ENCODE results near the gene COL5A1.

The COL5A1 gene

GRCh38 chr9:134748591-134748990 lies 107.0 kb downstream of the COL5A1 start:
- no peak for DNase-seq

GRCh38 chr9:134750450-134751155 lies 109.0 kb downstream of the COL5A1 start:
- DNase-seq = no peak

- DNase-seq = no peak
Observed at GRCh38 chr9:134751622-134752021, 110.0 kb downstream of the COL5A1 start.

- DNase-seq = no peak
Observed at GRCh38 chr9:134752471-134753168, 111.0 kb downstream of the COL5A1 start.

- DNase-seq = no peak
Observed at GRCh38 chr9:134753191-134753590, 111.6 kb downstream of the COL5A1 start.

- no peak for DNase-seq
Observed at GRCh38 chr9:134755221-134755907, 113.8 kb downstream of the COL5A1 start.

- DNase-seq = no peak
Observed at GRCh38 chr9:134756098-134756497, 114.5 kb downstream of the COL5A1 start.

- no peak for DNase-seq
Observed at GRCh38 chr9:134757216-134757975, 115.8 kb downstream of the COL5A1 start.

- no peak for DNase-seq
Observed at GRCh38 chr9:134758949-134759607, 117.5 kb downstream of the COL5A1 start.

GRCh38 chr9:134759913-134760312 lies 118.3 kb downstream of the COL5A1 start:
- no peak for DNase-seq

GRCh38 chr9:134760750-134761420 lies 119.3 kb downstream of the COL5A1 start:
- DNase-seq = no peak

GRCh38 chr9:134764473-134765269 lies 123.1 kb downstream of the COL5A1 start:
- DNase-seq = no peak

GRCh38 chr9:134765785-134766184 lies 124.2 kb downstream of the COL5A1 start:
- DNase-seq = no peak

- DNase-seq = no peak
Observed at GRCh38 chr9:134766587-134766986, 125.0 kb downstream of the COL5A1 start.

GRCh38 chr9:134768332-134768708 lies 126.7 kb downstream of the COL5A1 start:
- DNase-seq = no peak

GRCh38 chr9:134768709-134769351 lies 127.2 kb downstream of the COL5A1 start:
- DNase-seq = no peak

GRCh38 chr9:134770972-134771971 lies 129.7 kb downstream of the COL5A1 start:
- DNase-seq = no peak

- DNase-seq = no peak
Observed at GRCh38 chr9:134772331-134772730, 130.7 kb downstream of the COL5A1 start.

GRCh38 chr9:134773842-134774241 lies 132.2 kb downstream of the COL5A1 start:
- DNase-seq = no peak

Measured in NK-92 treated with Interleukin-12 subunit alpha and Interleukin-12 subunit beta, amount 100 ng/mL, for 24 hours (cell line).